Activated T-helper 17 cell treated with anti-CD3 and anti-CD28 coated beads, Interleukin-2, amount 50 U/mL, for 72 hours (primary cell): ENCODE results near the gene APOB. TPM values are rescaled to one million over a fixed set of nuclear protein-coding genes. Genes with fewer than 3 reads are reported as not detected.

Experiments
- ATAC-seq: fragments of 150-1000 bp; cut with Tn5 transposase; replicated peaks from 2 replicates; pipeline ENCODE4 v1.10.0; 2021; ENCODE audit warnings: mild to moderate bottlenecking, moderate library complexity
- H3K27ac Mint-ChIP-seq: one replicate; pipeline ENCODE4 v1.8.0; 2022; ENCODE audit warnings: mixed read lengths
- H3K27me3 Mint-ChIP-seq: one replicate; pipeline ENCODE4 v1.8.0; 2022; ENCODE audit warnings: mixed read lengths
- H3K36me3 Mint-ChIP-seq: one replicate; pipeline ENCODE4 v1.8.0; 2022; ENCODE audit warnings: low read depth, mild to moderate bottlenecking, mixed read lengths
- H3K4me1 Mint-ChIP-seq: one replicate; pipeline ENCODE4 v1.8.0; 2022; ENCODE audit warnings: mixed read lengths
- H3K4me3 Mint-ChIP-seq: one replicate; pipeline ENCODE4 v1.8.0; 2022; ENCODE audit warnings: mild to moderate bottlenecking, mixed read lengths
- H3K9me3 Mint-ChIP-seq: one replicate; pipeline ENCODE4 v1.8.0; 2022; ENCODE audit warnings: mixed read lengths
- total RNA-seq, 2 donors: library from RNA; stranded (reverse); gene quantifications; one replicate each; pipeline ENCODE4 v1.2.3, GENCODE V29; 2022

APOB gene
- total RNA-seq, 2 donors from 2014 or later: not detected

DNA sequence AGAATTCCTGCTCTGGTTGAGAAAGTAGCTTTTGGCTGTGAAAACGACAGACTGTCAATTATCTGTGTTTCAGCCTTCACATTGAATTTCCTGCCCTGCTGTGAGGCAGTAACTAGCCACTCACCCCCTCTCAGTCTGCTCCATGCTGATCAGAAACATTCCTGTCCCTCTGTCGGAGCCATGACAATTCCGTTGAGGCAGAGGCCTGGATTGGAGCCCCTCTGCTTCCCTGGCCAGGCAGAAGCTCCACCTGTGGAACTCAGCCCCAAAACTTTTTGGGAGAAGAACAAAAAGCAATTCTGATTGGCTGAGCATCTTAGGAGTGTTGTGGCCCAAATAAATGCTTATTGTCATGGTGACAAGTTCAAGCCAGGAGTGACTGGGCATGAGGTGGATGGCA, 60.0 kb downstream of the APOB start:
- H3K36me3 Mint-ChIP-seq: no peaks in the 10 kb centered on the region
- H3K9me3 Mint-ChIP-seq: no peaks in the 10 kb centered on the region
- no peaks in the 10 kb centered on the region for H3K4me1 Mint-ChIP-seq
- ATAC-seq: no peak
- H3K4me3 Mint-ChIP-seq: no peak overlapping the region
- peaks cover 8% of the 10 kb centered on the region for H3K27me3 Mint-ChIP-seq
- no peak overlapping the region for H3K27ac Mint-ChIP-seq

DNA sequence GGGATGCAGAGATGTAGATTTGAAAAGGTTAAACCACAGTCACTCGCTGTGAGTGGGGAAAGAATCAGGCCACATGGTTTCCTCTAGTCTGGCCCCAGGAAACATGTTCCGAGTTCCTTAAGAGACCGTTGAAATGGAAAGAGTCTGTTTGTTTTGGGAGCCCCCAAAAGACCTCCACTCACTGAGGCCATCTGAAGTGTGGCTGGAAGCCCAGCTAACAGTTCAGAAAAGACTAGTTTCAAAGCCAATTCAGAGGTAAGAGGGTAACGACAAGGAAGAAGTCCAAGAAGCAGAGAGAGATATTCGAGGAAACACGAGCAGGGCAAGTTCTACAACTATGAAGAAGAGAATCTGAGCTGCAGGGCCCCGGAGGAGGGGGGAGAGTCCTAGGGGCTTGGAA, 61.0 kb downstream of the APOB start:
- H3K27ac Mint-ChIP-seq: no peak overlapping the region
- H3K27me3 Mint-ChIP-seq: peaks cover 8% of the 10 kb centered on the region
- H3K9me3 Mint-ChIP-seq: no peaks in the 10 kb centered on the region
- H3K4me3 Mint-ChIP-seq: no peak overlapping the region
- H3K4me1 Mint-ChIP-seq: no peaks in the 10 kb centered on the region
- no peaks in the 10 kb centered on the region for H3K36me3 Mint-ChIP-seq
- no peak for ATAC-seq

DNA sequence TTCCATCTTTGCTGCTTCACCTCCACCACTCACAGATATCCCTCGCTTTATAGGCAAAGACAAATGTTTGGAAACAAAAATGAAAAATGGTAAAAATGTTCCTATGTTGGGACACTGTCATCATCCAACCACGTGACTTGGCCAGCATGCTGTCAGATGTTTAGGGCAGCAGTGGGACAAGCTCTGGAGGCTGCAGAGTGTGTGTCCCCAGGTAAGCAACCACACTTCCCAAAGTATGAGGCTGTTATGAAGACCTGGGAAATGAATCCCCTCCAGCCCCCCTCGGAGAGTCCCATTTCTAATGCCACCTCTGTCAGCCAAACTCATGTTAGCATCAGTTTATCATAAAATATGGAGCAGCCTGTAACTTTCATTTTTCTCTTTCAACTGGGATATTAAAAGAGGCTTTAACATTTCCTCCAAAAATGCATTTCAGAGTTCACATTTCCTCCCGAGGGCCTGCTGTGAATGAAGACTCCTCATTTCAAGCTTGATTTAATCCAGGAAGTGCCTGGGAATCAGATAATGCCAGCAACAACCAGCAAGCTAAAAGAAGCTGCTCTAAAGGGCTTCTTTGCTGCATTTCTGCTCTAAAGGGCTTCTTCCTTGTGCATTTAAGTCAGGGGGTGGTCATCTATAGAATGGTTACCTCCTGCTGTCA, 66.2 kb downstream of the APOB start:
- H3K4me3 Mint-ChIP-seq: no peak overlapping the region
- ATAC-seq: no peak
- H3K4me1 Mint-ChIP-seq: no peaks in the 10 kb centered on the region

DNA sequence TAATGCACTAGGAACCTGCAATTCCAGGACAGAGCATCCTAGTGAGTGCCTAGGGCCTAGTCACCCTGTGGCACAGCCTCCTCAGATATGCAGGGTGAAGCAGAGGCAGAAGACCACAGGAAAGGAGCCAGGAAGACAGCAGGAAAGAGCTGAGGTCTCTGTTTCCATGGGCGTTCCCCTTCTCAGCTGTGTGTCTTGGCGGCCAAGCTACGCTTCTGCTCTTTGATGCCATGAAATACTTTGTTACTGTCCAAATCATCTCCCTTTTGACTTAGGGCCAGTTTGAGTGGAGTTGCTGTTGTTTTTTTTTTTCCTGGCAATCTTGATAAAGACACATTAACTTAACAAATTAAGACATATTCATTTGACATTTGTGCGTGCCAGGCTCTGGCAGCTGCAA, 67.3 kb downstream of the APOB start:
- Mint-ChIP-seq H3K4me3 (no peak overlapping the region), H3K27me3 (peaks cover 14% of the 10 kb centered on the region), H3K36me3 (no peaks in the 10 kb centered on the region), H3K27ac (no peak overlapping the region), H3K4me1 (no peaks in the 10 kb centered on the region), H3K9me3 (no peaks in the 10 kb centered on the region)
- no peak for ATAC-seq

More for the DNA sequence above, 66.2 kb downstream of the APOB start:
- Mint-ChIP-seq H3K9me3 (no peaks in the 10 kb centered on the region), H3K36me3 (no peaks in the 10 kb centered on the region), H3K27ac (no peak overlapping the region), H3K27me3 (peaks cover 18% of the 10 kb centered on the region)

DNA sequence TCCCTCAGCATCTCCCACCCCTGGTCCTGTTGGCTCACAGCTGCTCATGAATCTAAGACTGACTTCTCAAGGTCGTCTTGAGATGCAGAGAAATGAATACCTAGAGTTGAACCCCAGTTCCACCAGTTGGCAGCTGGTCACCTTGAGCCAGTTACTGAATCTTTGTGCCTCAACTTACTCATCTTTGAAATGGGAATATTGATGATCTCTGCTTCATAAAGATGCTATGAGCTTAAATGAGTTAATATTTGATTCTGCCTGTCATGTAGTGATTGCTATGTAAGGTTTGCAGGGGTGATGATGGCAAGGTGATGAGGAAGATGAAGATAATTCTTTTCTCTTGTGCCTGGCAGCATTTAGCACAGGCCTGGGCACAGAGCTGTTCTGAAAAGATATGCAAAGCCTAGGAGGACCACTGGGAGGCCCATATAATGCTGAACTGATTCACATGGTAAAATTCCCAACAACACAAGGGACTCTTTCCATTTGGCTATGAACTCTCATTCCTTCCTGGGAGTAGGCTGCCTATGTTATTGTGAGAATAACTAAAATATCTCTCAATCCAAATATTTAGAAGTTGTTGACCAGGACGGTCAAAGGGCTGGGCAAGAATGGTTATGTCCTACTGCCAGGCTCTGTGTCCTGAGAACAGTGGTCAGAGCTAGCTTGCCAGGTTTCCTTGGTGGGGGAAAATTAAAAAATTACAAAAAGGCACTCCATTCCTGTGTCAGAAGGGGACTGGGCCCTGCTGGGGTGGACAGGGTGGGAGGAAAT, 70.9 kb downstream of the APOB start:
- no peak for ATAC-seq
- no peaks in the 10 kb centered on the region for H3K9me3 Mint-ChIP-seq
- H3K27ac Mint-ChIP-seq: no peak overlapping the region
- peaks cover 26% of the 10 kb centered on the region for H3K27me3 Mint-ChIP-seq
- H3K4me3 Mint-ChIP-seq: no peak overlapping the region
- no peaks in the 10 kb centered on the region for H3K36me3 Mint-ChIP-seq
- no peaks in the 10 kb centered on the region for H3K4me1 Mint-ChIP-seq

DNA sequence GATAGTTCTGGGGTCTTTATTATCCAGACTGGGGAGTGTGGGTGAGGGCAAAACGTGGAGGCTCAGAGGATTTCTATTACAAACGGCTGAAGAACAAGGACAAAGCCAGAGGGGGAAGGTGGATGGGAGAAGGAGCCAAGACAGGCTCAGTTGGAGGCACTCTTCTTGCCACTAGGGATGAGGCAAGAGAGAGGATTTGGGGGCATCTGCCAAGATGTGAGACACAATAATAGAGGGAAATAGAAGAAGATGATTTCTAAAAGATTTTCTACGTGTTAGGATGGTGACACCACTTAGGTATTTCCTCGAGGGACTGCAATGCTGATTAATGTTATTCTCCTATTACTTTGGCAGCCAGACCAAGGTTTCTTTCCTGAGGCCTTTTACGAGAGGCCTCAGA, 71.8 kb downstream of the APOB start:
- H3K36me3 Mint-ChIP-seq: no peaks in the 10 kb centered on the region
- H3K27ac Mint-ChIP-seq: no peak overlapping the region
- H3K4me3 Mint-ChIP-seq: no peak overlapping the region
- ATAC-seq: no peak
- peaks cover 29% of the 10 kb centered on the region for H3K27me3 Mint-ChIP-seq
- H3K4me1 Mint-ChIP-seq: no peaks in the 10 kb centered on the region
- H3K9me3 Mint-ChIP-seq: no peaks in the 10 kb centered on the region

DNA sequence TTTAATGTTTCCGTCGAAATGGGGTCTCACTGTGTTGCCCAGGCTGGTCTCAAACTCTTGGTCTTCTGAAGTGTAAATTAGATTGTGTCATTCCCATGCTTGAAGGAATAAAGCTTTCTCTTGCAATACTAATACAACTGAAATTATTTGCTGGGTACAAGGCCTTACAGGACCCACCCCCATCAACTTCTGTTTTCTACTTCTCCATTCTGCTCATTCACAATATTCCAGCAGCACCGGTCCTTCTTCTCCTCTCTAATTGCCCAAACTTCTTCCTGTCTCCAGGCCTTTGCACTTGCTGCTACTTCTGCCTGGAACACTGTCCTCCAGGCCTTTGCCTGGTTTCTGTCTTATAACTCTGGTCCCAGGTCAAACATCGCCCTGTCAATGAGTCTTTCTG, 73.8 kb downstream of the APOB start:
- H3K27me3 Mint-ChIP-seq: peaks cover 35% of the 10 kb centered on the region
- H3K36me3 Mint-ChIP-seq: no peaks in the 10 kb centered on the region
- no peak overlapping the region for H3K4me3 Mint-ChIP-seq
- H3K9me3 Mint-ChIP-seq: no peaks in the 10 kb centered on the region
- no peak overlapping the region for H3K27ac Mint-ChIP-seq
- no peak for ATAC-seq
- no peaks in the 10 kb centered on the region for H3K4me1 Mint-ChIP-seq

DNA sequence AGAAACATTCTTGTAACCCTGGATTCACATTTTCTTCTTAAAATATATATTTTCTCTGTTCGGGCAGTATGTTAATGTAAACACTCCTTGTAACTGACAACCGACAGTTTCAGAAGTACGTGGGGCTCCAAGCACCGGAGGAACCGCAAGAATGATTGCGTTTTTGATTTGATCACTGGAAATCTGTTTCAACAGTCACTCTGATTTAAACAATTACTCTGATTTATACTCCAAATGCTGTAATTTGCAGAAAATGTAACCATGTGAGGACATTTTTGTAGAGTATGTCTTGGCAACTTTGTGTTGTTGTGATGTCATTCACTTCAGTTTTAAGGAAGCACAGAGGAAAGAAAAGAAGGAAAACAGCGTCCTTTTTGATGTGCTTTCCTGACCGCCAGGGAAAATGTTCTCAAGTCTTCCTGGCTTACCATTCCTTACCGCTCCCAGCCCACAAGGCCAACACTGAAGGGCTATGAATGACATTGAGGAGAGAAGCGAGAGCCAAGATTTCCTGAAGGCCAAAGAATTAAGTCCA, 77.7 kb downstream of the APOB start:
- Mint-ChIP-seq H3K27ac (no peak overlapping the region), H3K27me3 (peaks cover 30% of the 10 kb centered on the region), H3K4me3 (no peak overlapping the region), H3K4me1 (no peaks in the 10 kb centered on the region), H3K9me3 (no peaks in the 10 kb centered on the region), H3K36me3 (no peaks in the 10 kb centered on the region)
- no peak for ATAC-seq

DNA sequence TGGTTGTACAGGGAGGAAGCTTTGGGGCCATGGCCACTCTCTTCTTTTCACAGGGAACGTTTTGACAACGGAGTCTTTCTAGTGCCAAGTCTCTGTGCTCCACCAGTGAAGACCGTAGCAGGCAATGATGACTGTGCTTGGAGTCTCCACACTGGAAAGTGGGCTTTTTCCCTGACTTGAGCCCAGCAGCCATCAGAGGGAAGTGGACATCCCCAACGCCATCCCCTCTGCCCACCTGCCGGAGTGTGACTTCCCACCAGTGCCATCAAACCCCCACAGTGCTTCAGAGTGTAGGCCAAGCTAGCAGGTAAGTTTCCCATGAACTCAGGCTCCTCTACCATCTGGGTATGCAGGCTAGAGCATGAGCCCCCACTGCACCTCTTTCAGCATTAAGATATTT, 78.7 kb downstream of the APOB start:
- Mint-ChIP-seq H3K4me1 (no peaks in the 10 kb centered on the region), H3K27ac (no peak overlapping the region), H3K36me3 (no peaks in the 10 kb centered on the region), H3K27me3 (peaks cover 28% of the 10 kb centered on the region), H3K4me3 (no peak overlapping the region), H3K9me3 (no peaks in the 10 kb centered on the region)
- no peak for ATAC-seq

DNA sequence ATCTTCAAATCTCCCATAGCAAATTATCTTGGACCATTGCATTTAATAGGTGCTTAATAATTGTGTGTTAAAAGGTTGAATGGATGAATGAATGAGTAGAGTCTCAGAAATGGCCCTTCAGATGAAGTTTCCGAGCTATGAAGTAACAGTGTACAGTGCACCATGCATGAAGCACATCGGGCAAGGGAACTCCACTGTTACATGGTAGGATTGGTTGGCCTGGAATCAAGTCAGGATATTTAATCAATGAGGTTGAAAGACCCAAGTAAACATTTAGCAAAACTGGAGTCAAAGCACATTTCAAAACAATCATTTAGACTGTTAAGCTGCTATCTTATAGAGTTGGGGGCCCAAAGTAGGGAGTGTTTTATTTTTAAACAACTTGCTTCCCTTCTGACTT, 80.0 kb downstream of the APOB start:
- H3K36me3 Mint-ChIP-seq: no peaks in the 10 kb centered on the region
- no peak overlapping the region for H3K27ac Mint-ChIP-seq
- no peaks in the 10 kb centered on the region for H3K4me1 Mint-ChIP-seq
- ATAC-seq: no peak
- H3K27me3 Mint-ChIP-seq: peaks cover 25% of the 10 kb centered on the region
- H3K9me3 Mint-ChIP-seq: no peaks in the 10 kb centered on the region
- H3K4me3 Mint-ChIP-seq: no peak overlapping the region

DNA sequence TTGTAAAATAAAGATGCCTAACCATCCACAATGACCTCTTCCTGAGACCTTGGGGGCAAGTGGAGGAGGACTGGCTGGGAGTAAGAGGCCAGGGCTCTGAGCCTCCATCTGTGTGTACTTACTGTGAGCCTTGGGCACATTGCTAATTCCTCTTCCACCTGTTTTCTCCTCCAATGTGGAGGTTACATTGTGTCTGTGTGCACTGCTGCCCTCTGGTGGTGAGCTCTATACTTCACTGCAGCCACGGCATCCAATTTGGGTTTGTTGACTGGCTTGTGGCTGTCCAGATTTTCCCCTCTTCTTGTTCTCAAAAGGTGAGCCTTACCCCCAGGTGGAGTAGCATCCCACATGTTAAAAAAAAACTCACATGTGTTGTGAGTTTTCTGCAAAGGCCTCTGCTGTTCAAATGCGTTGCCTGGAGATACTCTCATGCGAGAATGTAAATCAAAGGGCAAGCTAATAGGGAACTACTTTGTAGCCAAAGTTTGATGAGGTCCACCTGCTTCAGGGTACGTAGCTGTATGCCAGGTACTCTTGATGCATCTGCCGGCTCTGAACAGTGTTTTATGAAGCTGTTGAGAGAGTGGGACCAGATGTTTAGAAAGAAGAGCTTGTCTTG, 80.8 kb downstream of the APOB start:
- H3K27ac Mint-ChIP-seq: no peak overlapping the region
- no peaks in the 10 kb centered on the region for H3K4me1 Mint-ChIP-seq
- H3K27me3 Mint-ChIP-seq: peaks cover 24% of the 10 kb centered on the region
- H3K9me3 Mint-ChIP-seq: no peaks in the 10 kb centered on the region
- H3K36me3 Mint-ChIP-seq: no peaks in the 10 kb centered on the region
- peak; percentile 63 for ATAC-seq
- H3K4me3 Mint-ChIP-seq: no peak overlapping the region

DNA sequence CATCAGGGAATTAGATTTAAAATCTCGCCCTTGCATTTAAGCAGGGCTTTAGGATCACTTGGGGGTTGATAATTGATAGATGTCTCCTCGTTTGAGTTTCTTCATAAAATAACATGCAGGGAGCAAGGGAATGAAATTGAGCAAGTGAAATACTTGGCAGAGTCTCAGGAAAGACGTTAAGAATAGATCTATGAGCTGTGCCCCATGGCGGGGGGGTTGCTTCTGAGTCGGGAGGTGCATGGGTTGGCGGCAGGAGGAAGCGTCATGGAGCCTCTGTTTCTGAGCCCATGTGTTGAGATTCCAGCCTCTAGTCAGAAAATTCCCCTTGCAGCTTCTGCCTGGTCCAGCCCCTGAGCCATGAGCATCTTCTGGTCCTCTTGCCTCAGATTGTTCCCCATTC, 82.0 kb downstream of the APOB start:
- no peak overlapping the region for H3K27ac Mint-ChIP-seq
- no peaks in the 10 kb centered on the region for H3K4me1 Mint-ChIP-seq
- peaks cover 20% of the 10 kb centered on the region for H3K27me3 Mint-ChIP-seq
- ATAC-seq: no peak
- no peaks in the 10 kb centered on the region for H3K36me3 Mint-ChIP-seq
- H3K9me3 Mint-ChIP-seq: no peaks in the 10 kb centered on the region
- H3K4me3 Mint-ChIP-seq: no peak overlapping the region

DNA sequence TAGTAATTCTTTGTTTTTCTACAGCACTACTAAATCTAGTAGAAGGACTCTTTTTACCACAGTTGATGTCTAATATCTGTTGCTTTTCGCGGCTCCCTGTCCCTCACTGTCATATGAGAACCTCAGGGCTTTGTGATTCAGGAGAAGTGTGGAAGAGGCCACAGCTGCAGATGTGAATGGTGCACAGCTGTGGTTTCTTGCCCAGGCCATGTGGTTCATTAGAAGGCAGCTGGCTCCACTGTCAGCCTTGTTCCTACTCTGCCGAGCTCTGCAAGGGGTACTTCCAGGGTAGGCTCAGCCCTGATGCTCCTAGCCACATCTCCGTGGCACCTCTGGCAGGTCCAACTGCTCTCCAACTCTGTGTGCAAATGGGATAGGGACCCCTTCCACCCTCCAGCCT, 83.9 kb downstream of the APOB start:
- Mint-ChIP-seq H3K27ac (no peak overlapping the region), H3K4me3 (no peak overlapping the region), H3K27me3 (peaks cover 10% of the 10 kb centered on the region), H3K36me3 (no peaks in the 10 kb centered on the region), H3K9me3 (no peaks in the 10 kb centered on the region), H3K4me1 (no peaks in the 10 kb centered on the region)
- ATAC-seq: no peak

DNA sequence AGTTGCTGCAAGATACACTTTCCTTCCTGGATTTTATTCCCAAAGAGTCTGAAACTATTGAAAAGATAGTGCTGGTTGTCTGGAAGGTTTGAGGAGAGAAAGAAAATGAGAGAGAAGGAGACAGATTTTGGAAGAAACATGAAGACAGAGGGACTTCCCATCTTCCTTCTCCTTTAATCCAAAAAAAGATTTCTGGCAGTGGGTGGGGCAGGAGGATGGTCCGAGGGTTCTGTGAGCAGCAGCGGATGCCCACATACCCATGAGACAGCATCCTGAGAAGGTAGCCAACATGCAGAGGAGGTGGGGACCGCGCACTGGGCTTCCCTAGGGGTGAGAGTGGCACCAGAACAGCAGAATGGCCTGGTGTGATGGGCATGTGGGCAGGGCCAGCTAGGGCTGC, 84.6 kb downstream of the APOB start:
- H3K9me3 Mint-ChIP-seq: no peaks in the 10 kb centered on the region
- H3K27ac Mint-ChIP-seq: no peak overlapping the region
- no peak for ATAC-seq
- H3K36me3 Mint-ChIP-seq: no peaks in the 10 kb centered on the region
- H3K27me3 Mint-ChIP-seq: peaks cover 10% of the 10 kb centered on the region
- H3K4me3 Mint-ChIP-seq: no peak overlapping the region
- H3K4me1 Mint-ChIP-seq: no peaks in the 10 kb centered on the region
